ENCODE measurements around the gene RNF144A. TPM values are rescaled to one million over a fixed set of nuclear protein-coding genes. Genes with fewer than 3 reads are reported as not detected.

RNF144A gene
- total RNA-seq, 1 experiment from 2014 or later, result 3.0 TPM

DNA sequence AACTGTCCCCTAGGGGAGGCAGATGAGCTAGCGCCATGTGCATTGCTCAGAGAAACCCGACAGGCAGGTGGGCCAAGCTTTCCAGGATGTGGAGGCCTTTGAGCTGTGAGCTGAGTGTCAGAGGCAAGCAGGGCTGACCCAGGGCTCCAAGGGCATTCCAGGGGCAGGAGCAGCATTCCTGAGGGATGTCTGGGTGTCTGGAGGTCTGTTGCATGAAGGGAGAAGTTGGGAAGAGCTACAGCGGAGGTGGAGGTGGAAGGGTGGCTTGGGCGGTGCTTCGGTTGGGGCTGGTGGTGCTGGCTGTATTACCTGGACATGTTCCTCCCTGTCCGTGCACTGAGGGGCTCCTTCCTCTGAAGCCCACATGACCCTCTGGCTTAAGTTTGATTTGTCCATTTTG is 102.8 kb downstream of the RNF144A start:
- Mint-ChIP-seq H3K27me3 (ENCODE audit: insufficient read depth, unreplicated experiment) (no peaks in the 10 kb centered on the region), H3K27ac (ENCODE audit: unreplicated experiment) (no peak overlapping the region), H3K36me3 (ENCODE audit: insufficient read depth, unreplicated experiment) (no peaks in the 10 kb centered on the region), H3K4me1 (ENCODE audit: low read depth, unreplicated experiment) (no peaks in the 10 kb centered on the region), H3K4me3 (ENCODE audit: unreplicated experiment) (no peak overlapping the region), H3K9me3 (ENCODE audit: unreplicated experiment) (no peaks in the 10 kb centered on the region)
- DNase-seq, result no peak
- TF ChIP-seq CTCF (IDR thresholded peaks at IDR 0.05; ENCODE audit: insufficient read depth in 1 of 2, low read depth in 1 of 2, low read length in 1 of 2, severe bottlenecking in 1 of 2, unreplicated experiment in 1 of 2), result no peak
- no peaks in the 10 kb centered on the region for H3K36me3 ChIP-seq (ENCODE audit: control insufficient read depth, insufficient read depth, low read length)
- no peaks in the 10 kb centered on the region for H3K9me3 ChIP-seq
- H3K4me1 ChIP-seq, result no peaks in the 10 kb centered on the region
- POLR2A ChIA-PET, result no interaction called here
- CTCF ChIA-PET, result no interaction called here
- H3K4me3 ChIP-seq (ENCODE audit: low read depth, low read length), result no peak overlapping the region
- intact Hi-C loops (cut with micrococcal nuclease; ENCODE audit: unreplicated experiment), result no loop called here
- H3K27me3 ChIP-seq (replicated peaks; ENCODE audit: control insufficient read depth, insufficient read depth, low read length), result no peaks in the 10 kb centered on the region
- no TSS peak for BruUV-seq (replicated peaks)

DNA sequence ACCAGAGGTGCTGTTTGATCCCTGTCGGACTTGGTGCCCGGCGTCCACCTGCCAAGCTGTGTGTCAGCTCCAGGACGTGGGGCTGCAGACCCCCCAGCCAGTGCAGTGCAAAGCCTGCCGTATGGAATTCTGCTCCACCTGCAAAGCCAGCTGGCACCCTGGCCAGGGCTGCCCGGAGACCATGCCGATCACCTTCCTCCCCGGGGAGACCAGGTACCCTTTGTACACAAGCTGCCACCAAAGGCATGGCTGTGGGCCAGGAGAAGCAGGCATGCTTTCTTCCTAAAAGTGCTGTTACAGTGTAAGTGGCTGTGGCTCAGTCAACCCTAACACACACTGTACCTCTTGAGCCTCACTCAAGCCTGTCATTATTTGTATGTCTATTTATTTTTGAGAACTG is 103.3 kb downstream of the RNF144A start:
- TF ChIP-seq CTCF (IDR thresholded peaks at IDR 0.05; ENCODE audit: insufficient read depth in 1 of 2, low read depth in 1 of 2, low read length in 1 of 2, severe bottlenecking in 1 of 2, unreplicated experiment in 1 of 2), result no peak
- H3K4me1 ChIP-seq, result no peaks in the 10 kb centered on the region
- Mint-ChIP-seq H3K36me3 (ENCODE audit: insufficient read depth, unreplicated experiment) (no peaks in the 10 kb centered on the region), H3K4me1 (ENCODE audit: low read depth, unreplicated experiment) (no peaks in the 10 kb centered on the region), H3K27me3 (ENCODE audit: insufficient read depth, unreplicated experiment) (no peaks in the 10 kb centered on the region), H3K27ac (ENCODE audit: unreplicated experiment) (no peak overlapping the region), H3K9me3 (ENCODE audit: unreplicated experiment) (no peaks in the 10 kb centered on the region), H3K4me3 (ENCODE audit: unreplicated experiment) (no peak overlapping the region)
- H3K27me3 ChIP-seq (replicated peaks; ENCODE audit: control insufficient read depth, insufficient read depth, low read length), result no peaks in the 10 kb centered on the region
- BruUV-seq (replicated peaks), result no TSS peak
- CTCF ChIA-PET, result no interaction called here
- H3K36me3 ChIP-seq (ENCODE audit: control insufficient read depth, insufficient read depth, low read length), result no peaks in the 10 kb centered on the region
- DNase-seq, result no peak
- POLR2A ChIA-PET, result no interaction called here
- H3K4me3 ChIP-seq (ENCODE audit: low read depth, low read length), result no peak overlapping the region
- H3K9me3 ChIP-seq, result no peaks in the 10 kb centered on the region
- intact Hi-C loops (cut with micrococcal nuclease; ENCODE audit: unreplicated experiment), result no loop called here

- CTCF ChIA-PET, result no interaction called here
- H3K4me1 Mint-ChIP-seq (ENCODE audit: low read depth, unreplicated experiment), result no peaks in the 10 kb centered on the region
- POLR2A ChIA-PET, result no interaction called here
- Histone ChIP-seq H3K9me3 (no peaks in the 10 kb centered on the region), H3K4me1 (no peaks in the 10 kb centered on the region), H3K27me3 (replicated peaks; ENCODE audit: control insufficient read depth, insufficient read depth, low read length) (no peaks in the 10 kb centered on the region), H3K36me3 (ENCODE audit: control insufficient read depth, insufficient read depth, low read length) (no peaks in the 10 kb centered on the region), H3K4me3 (ENCODE audit: low read depth, low read length) (no peak overlapping the region)
- no peak overlapping the region for H3K4me3 Mint-ChIP-seq (ENCODE audit: unreplicated experiment)
- no peaks in the 10 kb centered on the region for H3K9me3 Mint-ChIP-seq (ENCODE audit: unreplicated experiment)
- TF ChIP-seq CTCF (IDR thresholded peaks at IDR 0.05; ENCODE audit: insufficient read depth in 1 of 2, low read depth in 1 of 2, low read length in 1 of 2, severe bottlenecking in 1 of 2, unreplicated experiment in 1 of 2), result no peak
- intact Hi-C loops (cut with micrococcal nuclease; ENCODE audit: unreplicated experiment), result no loop called here
- no peak overlapping the region for H3K27ac Mint-ChIP-seq (ENCODE audit: unreplicated experiment)
- H3K27me3 Mint-ChIP-seq (ENCODE audit: insufficient read depth, unreplicated experiment), result no peaks in the 10 kb centered on the region
- no peak for DNase-seq
- BruUV-seq (replicated peaks), result no TSS peak
- H3K36me3 Mint-ChIP-seq (ENCODE audit: insufficient read depth, unreplicated experiment), result no peaks in the 10 kb centered on the region
Observed at GRCh38 chr2:7020939-7021470, 103.8 kb downstream of the RNF144A start.
